SU-DHL-6 (cell line): ENCODE results near the gene NRP1.

Source experiments
- H2AFZ ChIP-seq: fragments of 200-600 bp; sonication (generic); 2 replicates; pipeline ENCODE4 v1.6.1; 2014; ENCODE audit warnings: low read depth, mild to moderate bottlenecking, moderate library complexity, mixed read lengths, antibody characterized with exemption, low read length; ENCODE audit not compliant: severe bottlenecking
- H3F3A ChIP-seq: fragments of 200-600 bp; shearing (Covaris generic); 2 replicates; pipeline ENCODE4 v1.6.0; 2016; ENCODE audit warnings: antibody characterized with exemption, mild to moderate bottlenecking; ENCODE audit not compliant: insufficient read depth
- H3K27ac ChIP-seq: fragments of 200-600 bp; sonication (generic); 2 replicates; pipeline ENCODE4 v1.5.1; 2016; ENCODE audit warnings: low read depth, mild to moderate bottlenecking, low read length, moderate library complexity, mixed read lengths
- H3K27me3 ChIP-seq: fragments of 200-600 bp; sonication (generic), shearing (Covaris generic); 2 replicates; pipeline ENCODE4 v1.6.0; 2014; ENCODE audit warnings: mild to moderate bottlenecking, low read length
- H3K36me3 ChIP-seq: fragments of 200-600 bp; sonication (generic); 2 replicates; pipeline ENCODE4 v1.6.1; 2014; ENCODE audit warnings: mild to moderate bottlenecking, low read length, mixed read lengths
- H3K4me2 ChIP-seq: fragments of 300-600, 200-600 bp; shearing (Covaris generic), sonication (generic); 2 replicates; pipeline ENCODE4 v1.6.0; 2014; ENCODE audit warnings: low read length, low read depth, mild to moderate bottlenecking; ENCODE audit not compliant: poor library complexity, severe bottlenecking
- H3K4me3 ChIP-seq: fragments of 200-600 bp; sonication (generic); 2 replicates; pipeline ENCODE4 v1.5.1; 2014; ENCODE audit warnings: antibody characterized with exemption, low read length, mild to moderate bottlenecking, mixed read lengths; ENCODE audit not compliant: insufficient read depth, poor library complexity, severe bottlenecking
- H3K79me2 ChIP-seq: fragments of 200-600 bp; sonication (generic); 2 replicates; pipeline ENCODE4 v1.6.1; 2014; ENCODE audit warnings: mild to moderate bottlenecking, low read length, moderate library complexity; ENCODE audit not compliant: insufficient read depth
- H3K9ac ChIP-seq: fragments of 200-600 bp; sonication (generic); 2 replicates; pipeline ENCODE4 v1.7.0; 2014; ENCODE audit warnings: mild to moderate bottlenecking, low read length
- H3K9me2 ChIP-seq: fragments of 200-600 bp; sonication (generic); replicated peaks from 2 replicates; pipeline ENCODE4 v1.6.1; 2014; ENCODE audit warnings: low read length; ENCODE audit not compliant: insufficient read depth
- H3K9me3 ChIP-seq: fragments of 200-600 bp; sonication (generic); 2 replicates; pipeline ENCODE4 v1.6.1; 2014; ENCODE audit warnings: low read length, mixed read lengths; ENCODE audit not compliant: insufficient read depth
- H4K20me1 ChIP-seq: fragments of 200-600 bp; sonication (generic); 2 replicates; pipeline ENCODE4 v1.6.1; 2014; ENCODE audit warnings: low read depth, mild to moderate bottlenecking, antibody characterized with exemption, low read length, moderate library complexity, mixed read lengths
- CTCF ChIP-seq: fragments of 200-600 bp; sonication (generic); IDR thresholded peaks from one replicate; pipeline ENCODE4 v1.5.1; 2017; ENCODE audit warnings: antibody characterized with exemption, mild to moderate bottlenecking, low read length, moderate library complexity; ENCODE audit not compliant: insufficient read depth, poor library complexity, severe bottlenecking
- EZH2phosphoT487 ChIP-seq: fragments of 200-600 bp; sonication (generic), shearing (Covaris generic); conservative IDR thresholded peaks from 2 replicates; pipeline ENCODE4 v1.6.1; 2018; ENCODE audit warnings: mild to moderate bottlenecking, antibody characterized with exemption, low read length, moderate library complexity, mixed read lengths

NRP1 gene

GRCh38 chr10:33204031-33204430 lies 130.4 kb downstream of the NRP1 start:
- TF ChIP-seq CTCF, result no peak
- TF ChIP-seq EZH2phosphoT487, result no peak
- no peaks in the 10 kb centered on the region for H3K36me3 ChIP-seq
- no peaks in the 10 kb centered on the region for H3K9me2 ChIP-seq
- no peak overlapping the region for H3K27ac ChIP-seq
- H3K27me3 ChIP-seq, result no peaks in the 10 kb centered on the region
- no peaks in the 10 kb centered on the region for H3F3A ChIP-seq
- H2AFZ ChIP-seq, result no peak overlapping the region
- H3K79me2 ChIP-seq, result no peaks in the 10 kb centered on the region
- H3K9me3 ChIP-seq, result no peaks in the 10 kb centered on the region
- no peaks in the 10 kb centered on the region for H4K20me1 ChIP-seq
- no peak overlapping the region for H3K4me2 ChIP-seq
- no peak overlapping the region for H3K9ac ChIP-seq
- no peak overlapping the region for H3K4me3 ChIP-seq

- no peaks in the 10 kb centered on the region for H3K79me2 ChIP-seq
- H3K9me2 ChIP-seq, result no peaks in the 10 kb centered on the region
- no peaks in the 10 kb centered on the region for H3F3A ChIP-seq
- no peak overlapping the region for H3K9ac ChIP-seq
- no peak overlapping the region for H3K27ac ChIP-seq
- H3K36me3 ChIP-seq, result no peaks in the 10 kb centered on the region
- H3K27me3 ChIP-seq, result no peaks in the 10 kb centered on the region
- no peak overlapping the region for H3K4me3 ChIP-seq
- TF ChIP-seq CTCF (no peak), EZH2phosphoT487 (no peak)
- H3K4me2 ChIP-seq, result no peak overlapping the region
- H2AFZ ChIP-seq, result no peak overlapping the region
- H4K20me1 ChIP-seq, result no peaks in the 10 kb centered on the region
- no peaks in the 10 kb centered on the region for H3K9me3 ChIP-seq
Measured at GRCh38 chr10:33201971-33202370, 132.5 kb downstream of the NRP1 start.

DNA sequence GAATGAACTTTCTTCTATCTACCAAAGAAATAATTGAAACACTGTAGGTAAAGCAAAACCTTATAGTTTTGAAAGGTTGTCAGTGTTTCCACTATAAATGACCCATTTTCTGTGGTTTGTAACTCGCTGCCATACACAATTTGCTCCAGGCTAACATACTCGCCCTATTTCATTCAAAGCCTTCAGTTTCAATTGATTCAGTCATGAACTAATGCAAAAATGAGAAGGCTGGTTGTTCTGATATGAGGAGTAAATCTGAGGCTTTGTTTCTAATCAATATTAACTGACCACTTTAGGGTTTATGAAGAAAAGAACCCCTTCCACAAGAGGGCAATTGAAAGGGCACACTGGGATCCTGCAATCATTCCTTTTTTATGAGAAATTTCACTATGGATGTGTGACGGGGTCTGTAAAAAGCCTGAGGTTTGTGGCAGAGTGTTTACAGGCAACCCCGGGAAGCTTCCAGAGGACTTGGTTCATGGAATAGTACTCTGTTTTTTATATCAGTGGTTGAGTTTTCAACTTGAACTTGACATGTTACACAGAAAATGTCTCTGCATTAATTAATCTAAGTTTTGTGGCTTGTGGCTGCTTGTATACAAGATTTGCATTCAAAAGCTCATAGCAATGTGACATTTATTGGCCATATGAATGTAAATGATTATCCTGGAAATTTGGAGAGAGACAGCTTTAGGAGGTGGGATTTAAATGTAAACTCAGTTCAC lies 133.2 kb downstream of the NRP1 start:
- H3K4me3 ChIP-seq, result no peak overlapping the region
- H3K4me2 ChIP-seq, result no peak overlapping the region
- no peaks in the 10 kb centered on the region for H3K27me3 ChIP-seq
- H3K9ac ChIP-seq, result no peak overlapping the region
- H3K36me3 ChIP-seq, result no peaks in the 10 kb centered on the region
- H4K20me1 ChIP-seq, result no peaks in the 10 kb centered on the region
- TF ChIP-seq EZH2phosphoT487 (no peak), CTCF (no peak)
- no peaks in the 10 kb centered on the region for H3K79me2 ChIP-seq
- no peak overlapping the region for H2AFZ ChIP-seq
- no peaks in the 10 kb centered on the region for H3K9me2 ChIP-seq
- no peaks in the 10 kb centered on the region for H3K9me3 ChIP-seq
- H3K27ac ChIP-seq, result no peak overlapping the region
- H3F3A ChIP-seq, result no peaks in the 10 kb centered on the region
